ENCODE data around the gene SLC24A3. TPM values are rescaled to one million over a fixed set of nuclear protein-coding genes. Genes with fewer than 3 reads are reported as not detected.

SLC24A3 gene
- total RNA-seq, 1 experiment from 2014 or later, result 46.0 TPM

DNA sequence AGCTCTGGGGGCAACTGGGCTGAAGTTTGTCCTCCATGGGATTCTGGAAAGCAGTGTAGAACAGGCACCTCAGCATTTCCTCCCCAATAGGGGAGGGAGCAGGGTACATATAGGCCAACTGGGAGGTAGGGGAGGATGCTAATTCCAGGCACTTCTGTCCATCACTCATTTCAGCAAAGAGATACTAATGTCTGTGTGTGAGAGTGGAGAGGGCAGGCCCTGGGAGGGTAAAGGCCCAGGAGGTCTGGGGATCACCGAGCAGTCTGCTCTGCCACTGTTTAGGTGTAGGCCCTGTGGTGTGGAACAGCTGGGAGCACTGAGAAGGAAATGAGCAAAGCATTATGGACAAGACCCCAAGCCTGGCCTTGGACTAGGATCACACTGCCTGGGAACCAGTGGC is 158.7 kb downstream of the SLC24A3 start:
- Histone ChIP-seq H3K36me3 (ENCODE audit: insufficient read depth, low read length, poor library complexity, severe bottlenecking) (no peaks in the 10 kb centered on the region), H3K4me3 (ENCODE audit: low read depth, low read length, poor library complexity, severe bottlenecking) (no peak overlapping the region), H3K9me3 (ENCODE audit: low read depth, low read length, poor library complexity, severe bottlenecking) (no peaks in the 10 kb centered on the region), H3K27ac (ENCODE audit: low read depth, low read length, poor library complexity, severe bottlenecking) (no peak overlapping the region), H3K4me1 (ENCODE audit: insufficient read depth, low read length, poor library complexity, severe bottlenecking) (peaks cover 10% of the 10 kb centered on the region), H3K27me3 (replicated peaks; ENCODE audit: insufficient read depth, low read depth, low read length, poor library complexity) (no peaks in the 10 kb centered on the region)
- BruUV-seq (replicated peaks), result no TSS peak
- ChIA-PET POLR2A (ENCODE audit: low non-redundant PET) (no interaction called here), CTCF (no interaction called here)
- DNase-seq (ENCODE audit: low spot score), result no peak
- intact Hi-C loops (cut with micrococcal nuclease; ENCODE audit: unreplicated experiment), result no loop called here
- no peak for TF ChIP-seq EZH2 (IDR thresholded peaks at IDR 0.05; ENCODE audit: borderline replicate concordance, low read depth, low read length, poor library complexity, severe bottlenecking)
- TF ChIP-seq, protein P1, sequence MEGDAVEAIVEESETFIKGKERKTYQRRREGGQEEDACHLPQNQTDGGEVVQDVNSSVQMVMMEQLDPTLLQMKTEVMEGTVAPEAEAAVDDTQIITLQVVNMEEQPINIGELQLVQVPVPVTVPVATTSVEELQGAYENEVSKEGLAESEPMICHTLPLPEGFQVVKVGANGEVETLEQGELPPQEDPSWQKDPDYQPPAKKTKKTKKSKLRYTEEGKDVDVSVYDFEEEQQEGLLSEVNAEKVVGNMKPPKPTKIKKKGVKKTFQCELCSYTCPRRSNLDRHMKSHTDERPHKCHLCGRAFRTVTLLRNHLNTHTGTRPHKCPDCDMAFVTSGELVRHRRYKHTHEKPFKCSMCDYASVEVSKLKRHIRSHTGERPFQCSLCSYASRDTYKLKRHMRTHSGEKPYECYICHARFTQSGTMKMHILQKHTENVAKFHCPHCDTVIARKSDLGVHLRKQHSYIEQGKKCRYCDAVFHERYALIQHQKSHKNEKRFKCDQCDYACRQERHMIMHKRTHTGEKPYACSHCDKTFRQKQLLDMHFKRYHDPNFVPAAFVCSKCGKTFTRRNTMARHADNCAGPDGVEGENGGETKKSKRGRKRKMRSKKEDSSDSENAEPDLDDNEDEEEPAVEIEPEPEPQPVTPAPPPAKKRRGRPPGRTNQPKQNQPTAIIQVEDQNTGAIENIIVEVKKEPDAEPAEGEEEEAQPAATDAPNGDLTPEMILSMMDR (conservative IDR thresholded peaks at IDR 0.05; ENCODE audit: low read depth, low read length), result no peak

DNA sequence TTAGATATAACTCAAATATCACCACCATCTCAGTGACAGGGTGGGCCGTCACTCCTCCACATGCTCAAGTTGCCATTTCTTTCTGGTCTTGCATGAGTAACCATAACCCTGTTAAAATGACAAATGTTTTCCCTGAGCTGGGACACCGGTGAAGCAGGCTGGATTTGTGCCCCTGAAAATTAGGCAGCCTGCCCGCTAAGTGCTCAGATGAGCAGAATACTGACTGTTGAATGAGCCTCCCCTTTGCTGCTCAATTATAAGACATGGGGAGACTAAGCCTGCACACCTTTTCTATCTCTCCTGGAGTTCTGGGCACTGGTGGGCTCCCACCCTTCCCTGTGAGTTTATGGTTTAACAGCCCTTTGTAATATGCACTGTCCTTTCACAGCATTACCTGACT is 161.8 kb downstream of the SLC24A3 start:
- no peak for DNase-seq (ENCODE audit: low spot score)
- Histone ChIP-seq H3K27ac (ENCODE audit: low read depth, low read length, poor library complexity, severe bottlenecking) (no peak overlapping the region), H3K4me1 (ENCODE audit: insufficient read depth, low read length, poor library complexity, severe bottlenecking) (peaks cover 22% of the 10 kb centered on the region), H3K27me3 (replicated peaks; ENCODE audit: insufficient read depth, low read depth, low read length, poor library complexity) (no peaks in the 10 kb centered on the region), H3K4me3 (ENCODE audit: low read depth, low read length, poor library complexity, severe bottlenecking) (no peak overlapping the region), H3K9me3 (ENCODE audit: low read depth, low read length, poor library complexity, severe bottlenecking) (no peaks in the 10 kb centered on the region), H3K36me3 (ENCODE audit: insufficient read depth, low read length, poor library complexity, severe bottlenecking) (no peaks in the 10 kb centered on the region)
- POLR2A ChIA-PET (ENCODE audit: low non-redundant PET), result no interaction called here
- CTCF ChIA-PET, result no interaction called here
- no peak for TF ChIP-seq EZH2 (IDR thresholded peaks at IDR 0.05; ENCODE audit: borderline replicate concordance, low read depth, low read length, poor library complexity, severe bottlenecking)
- TF ChIP-seq, protein P1 (conservative IDR thresholded peaks at IDR 0.05; ENCODE audit: low read depth, low read length), result no peak
- BruUV-seq (replicated peaks), result no TSS peak
- intact Hi-C loops (cut with micrococcal nuclease; ENCODE audit: unreplicated experiment), result no loop called here

DNA sequence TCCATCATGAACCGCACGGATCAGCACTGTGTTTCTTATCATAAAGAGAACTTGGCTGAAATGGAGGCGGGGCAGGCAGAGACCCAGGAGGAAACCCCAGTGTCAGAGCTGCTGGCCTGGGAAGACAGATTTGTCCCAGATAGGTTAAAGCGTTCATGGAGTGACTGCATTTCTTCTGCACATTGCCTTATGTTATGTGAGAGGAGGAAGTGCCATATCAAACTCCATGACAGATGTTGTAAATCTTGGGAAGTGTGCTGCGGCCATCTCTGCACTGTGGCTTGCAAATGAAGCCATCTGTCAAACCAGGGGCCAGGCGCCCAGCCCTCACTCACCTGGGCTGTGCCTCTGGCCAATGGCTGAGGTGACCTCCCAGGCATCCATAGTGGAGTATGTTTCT is 163.0 kb downstream of the SLC24A3 start:
- intact Hi-C loops (cut with micrococcal nuclease; ENCODE audit: unreplicated experiment), result no loop called here
- Histone ChIP-seq H3K4me3 (ENCODE audit: low read depth, low read length, poor library complexity, severe bottlenecking) (no peak overlapping the region), H3K27me3 (replicated peaks; ENCODE audit: insufficient read depth, low read depth, low read length, poor library complexity) (no peaks in the 10 kb centered on the region), H3K4me1 (ENCODE audit: insufficient read depth, low read length, poor library complexity, severe bottlenecking) (peaks cover 31% of the 10 kb centered on the region), H3K27ac (ENCODE audit: low read depth, low read length, poor library complexity, severe bottlenecking) (no peak overlapping the region), H3K9me3 (ENCODE audit: low read depth, low read length, poor library complexity, severe bottlenecking) (no peaks in the 10 kb centered on the region), H3K36me3 (ENCODE audit: insufficient read depth, low read length, poor library complexity, severe bottlenecking) (no peaks in the 10 kb centered on the region)
- CTCF ChIA-PET, result no interaction called here
- POLR2A ChIA-PET (ENCODE audit: low non-redundant PET), result no interaction called here
- no TSS peak for BruUV-seq (replicated peaks)
- DNase-seq (ENCODE audit: low spot score), result no peak
- TF ChIP-seq, protein P1 (conservative IDR thresholded peaks at IDR 0.05; ENCODE audit: low read depth, low read length), result no peak
- TF ChIP-seq EZH2 (IDR thresholded peaks at IDR 0.05; ENCODE audit: borderline replicate concordance, low read depth, low read length, poor library complexity, severe bottlenecking), result no peak
